Measurements from ENCODE around the gene MCM8.

DNA sequence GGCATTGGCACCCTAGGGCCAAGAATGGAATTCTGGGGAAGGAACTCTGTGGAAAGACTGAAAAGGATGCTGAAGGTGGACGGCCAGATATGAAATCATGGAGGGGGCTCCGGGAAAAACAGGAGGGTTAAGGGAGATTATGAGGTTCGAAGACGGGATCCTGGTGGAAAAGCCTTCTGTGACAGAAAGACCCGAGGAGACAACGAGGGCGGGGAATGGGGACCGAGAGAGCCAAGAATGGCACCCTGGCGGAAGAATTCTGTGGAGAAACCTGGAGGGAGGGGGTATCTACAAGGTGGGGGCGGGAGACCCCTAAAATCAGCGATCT is 545 bp upstream of the MCM8 start:
- TF ChIP-seq POLR2A (IDR thresholded peaks at IDR 0.05): no peak
- TF ChIP-seq, protein P1, sequence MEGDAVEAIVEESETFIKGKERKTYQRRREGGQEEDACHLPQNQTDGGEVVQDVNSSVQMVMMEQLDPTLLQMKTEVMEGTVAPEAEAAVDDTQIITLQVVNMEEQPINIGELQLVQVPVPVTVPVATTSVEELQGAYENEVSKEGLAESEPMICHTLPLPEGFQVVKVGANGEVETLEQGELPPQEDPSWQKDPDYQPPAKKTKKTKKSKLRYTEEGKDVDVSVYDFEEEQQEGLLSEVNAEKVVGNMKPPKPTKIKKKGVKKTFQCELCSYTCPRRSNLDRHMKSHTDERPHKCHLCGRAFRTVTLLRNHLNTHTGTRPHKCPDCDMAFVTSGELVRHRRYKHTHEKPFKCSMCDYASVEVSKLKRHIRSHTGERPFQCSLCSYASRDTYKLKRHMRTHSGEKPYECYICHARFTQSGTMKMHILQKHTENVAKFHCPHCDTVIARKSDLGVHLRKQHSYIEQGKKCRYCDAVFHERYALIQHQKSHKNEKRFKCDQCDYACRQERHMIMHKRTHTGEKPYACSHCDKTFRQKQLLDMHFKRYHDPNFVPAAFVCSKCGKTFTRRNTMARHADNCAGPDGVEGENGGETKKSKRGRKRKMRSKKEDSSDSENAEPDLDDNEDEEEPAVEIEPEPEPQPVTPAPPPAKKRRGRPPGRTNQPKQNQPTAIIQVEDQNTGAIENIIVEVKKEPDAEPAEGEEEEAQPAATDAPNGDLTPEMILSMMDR (IDR thresholded peaks at IDR 0.05): no peak

Measured in thyroid gland (tissue), 4 donors.